HepG2 (cell line): ENCODE measurements around the gene FEM1C. TPM values are rescaled to one million over a fixed set of nuclear protein-coding genes. Genes with fewer than 3 reads are reported as not detected.

Experiments used
- AHDC1 ChIP-seq: sonication (generic); formaldehyde crosslinking; IDR thresholded peaks from 2 replicates; pipeline ENCODE4 v1.5.1; 2020; ENCODE audit warnings: mild to moderate bottlenecking, missing genetic modification reagents, borderline replicate concordance
- CBX2 ChIP-seq, 2 experiments: fragments of 200-600 bp in 1 of 2; sonication (generic); formaldehyde crosslinking in 1 of 2; IDR thresholded peaks; 2 replicates each; pipeline versions ENCODE4 v1.7.0 to v1.8.1; 2018 to 2022; ENCODE audit warnings: low read depth in 2 of 2, low read length in 1 of 2, mild to moderate bottlenecking in 1 of 2, missing genetic modification reagents in 1 of 2
- CEBPB ChIP-seq: IDR thresholded peaks from 2 replicates; pipeline ENCODE4 v1.6.1; 2011; ENCODE audit warnings: low read depth, low read length, improper control_type of control experiment, borderline replicate concordance
- EZH2 ChIP-seq: conservative IDR thresholded peaks from 2 replicates; pipeline ENCODE4 v1.6.1; 2012; ENCODE audit warnings: mild to moderate bottlenecking, low read depth, low read length, moderate library complexity
- MZF1 ChIP-seq: sonication (generic); formaldehyde crosslinking; IDR thresholded peaks from 2 replicates; pipeline ENCODE4 v1.8.1; 2023; ENCODE audit warnings: mild to moderate bottlenecking, missing genetic modification reagents, borderline replicate concordance
- TEAD2 ChIP-seq: sonication (generic); formaldehyde crosslinking; IDR thresholded peaks from 2 replicates; pipeline ENCODE4 v1.9.0; 2021; ENCODE audit warnings: missing genetic modification reagents
- ZBTB26 ChIP-seq: IDR thresholded peaks from 2 replicates; pipeline ENCODE4 v1.6.1; 2016; ENCODE audit warnings: missing compliant biosample characterization, missing genetic modification reagents, borderline replicate concordance
- ZNF737 ChIP-seq: sonication (generic); formaldehyde crosslinking; IDR thresholded peaks from 2 replicates; pipeline ENCODE4 v1.5.0; 2020; ENCODE audit warnings: missing genetic modification reagents, mild to moderate bottlenecking, borderline replicate concordance
- ZNF788 ChIP-seq: sonication (generic); formaldehyde crosslinking; IDR thresholded peaks from 2 replicates; pipeline ENCODE4 v1.5.0; 2020; ENCODE audit warnings: mild to moderate bottlenecking, missing genetic modification reagents, borderline replicate concordance
- polyA plus RNA-seq, 8 experiments: library from polyadenylated mRNA; depleted of rRNA in 3 of 8; stranded (reverse) in 7 of 8; unstranded in 1 of 8; fragments of >200 nt; fragmentation: Illumina TruSeq in 4 of 8; extraction: Trizol in 4 of 8; gene quantifications; 2 replicates each; pipeline versions ENCODE4 v1.2.1 to v1.2.3, GENCODE V29; 2011 to 2016; ENCODE audit warnings: low read depth in 4 of 8, missing spikeins in 1 of 8, mixed read lengths in 1 of 8; ENCODE audit not compliant: insufficient read depth in 1 of 8
- total RNA-seq, 5 experiments: library from RNA; depleted of rRNA; stranded (reverse); fragments of >200 nt; fragmentation: Illumina TruSeq; extraction: Trizol; gene quantifications; 2 replicates each; pipeline ENCODE4 v1.2.3, GENCODE V29; 2016; ENCODE audit warnings: low read depth in 1 of 5
- TF ChIP-seq, protein P1 (sequence below): sonication (generic); formaldehyde crosslinking; conservative IDR thresholded peaks from 2 replicates; pipeline ENCODE4 v1.8.1; 2023; ENCODE audit warnings: missing genetic modification reagents
- TF ChIP-seq, protein P2 (sequence below): sonication (generic); formaldehyde crosslinking; IDR thresholded peaks from 2 replicates; pipeline ENCODE4 v1.8.1; 2023; ENCODE audit warnings: missing genetic modification reagents, inconsistent platforms, borderline replicate concordance
- TF ChIP-seq, protein P3 (sequence below): sonication (generic); formaldehyde crosslinking; IDR thresholded peaks from 2 replicates; pipeline ENCODE4 v1.4.0; 2020; ENCODE audit warnings: mild to moderate bottlenecking, missing genetic modification reagents
- TF ChIP-seq, protein P4 (sequence below): sonication (generic); formaldehyde crosslinking; IDR thresholded peaks from 2 replicates; pipeline ENCODE4 v1.4.0; 2020; ENCODE audit warnings: missing genetic modification reagents

Gene FEM1C
- total and polyA plus RNA-seq, 2 of the 13 experiments (the other 11 are each of a cell fraction or from before 2014, with no cell fraction given), result 5.5 to 8.3 TPM

DNA sequence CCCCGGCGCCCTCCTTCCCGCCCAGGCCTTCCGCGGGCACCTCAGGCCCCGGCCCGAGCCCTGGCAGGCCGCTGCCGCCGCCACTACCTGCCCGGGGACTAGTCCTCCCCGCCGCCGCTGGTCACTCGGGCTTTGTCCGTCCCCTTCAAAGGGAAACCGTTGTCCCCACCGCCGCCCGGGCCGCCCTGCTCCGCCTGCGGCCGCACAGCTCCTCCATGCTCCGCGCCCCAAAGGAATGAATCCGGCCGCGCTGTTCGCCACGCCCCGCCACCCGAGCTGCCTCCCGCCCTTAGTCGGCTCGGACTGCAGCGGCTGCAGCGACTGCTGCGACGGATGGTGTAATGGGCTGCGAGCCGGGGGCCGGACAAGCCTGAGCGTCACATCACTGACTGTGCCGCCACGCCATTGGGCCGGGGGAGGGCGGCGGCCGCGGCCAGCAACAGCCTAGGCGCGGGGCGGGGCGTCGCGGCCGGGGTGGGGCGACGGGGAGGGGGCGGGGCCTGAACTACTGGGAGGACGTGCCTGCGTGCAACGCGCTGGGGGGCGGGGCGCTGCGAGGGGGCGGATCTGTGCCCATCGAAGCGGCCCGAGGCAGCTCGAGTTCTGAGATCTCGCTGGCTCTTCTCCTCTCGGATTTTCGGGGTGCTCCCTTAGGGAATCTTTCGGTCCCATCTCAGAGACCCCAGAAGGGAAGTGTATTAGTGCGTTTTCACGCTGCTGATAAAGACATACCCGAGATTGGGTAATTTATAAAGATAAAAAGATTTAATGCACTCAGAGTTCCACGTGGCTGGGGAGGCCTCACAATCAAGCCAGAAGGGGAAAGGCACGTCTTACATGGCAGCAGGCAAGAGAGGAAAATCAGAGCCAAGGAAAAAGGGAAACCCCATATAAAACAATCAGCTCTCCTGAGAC, at the start of gene FEM1C (continued):
- TF ChIP-seq CBX2 (IDR thresholded peaks at IDR 0.05; ENCODE audit: low read depth, low read length) (no peak), CBX2 (CRISPR knock-in tag; IDR thresholded peaks at IDR 0.05; ENCODE audit: low read depth) (no peak), CEBPB (peak; percentile 79), MZF1 (CRISPR knock-in tag) (no peak), ZBTB26 (peak; percentile 66; the same call in 1 of the 2 replicates), ZNF737 (CRISPR knock-in tag) (no peak), ZNF788 (CRISPR knock-in tag) (peak; percentile 89), EZH2 (no peak), AHDC1 (CRISPR knock-in tag) (no peak), TEAD2 (CRISPR knock-in tag) (no peak)
- TF ChIP-seq, protein P1, sequence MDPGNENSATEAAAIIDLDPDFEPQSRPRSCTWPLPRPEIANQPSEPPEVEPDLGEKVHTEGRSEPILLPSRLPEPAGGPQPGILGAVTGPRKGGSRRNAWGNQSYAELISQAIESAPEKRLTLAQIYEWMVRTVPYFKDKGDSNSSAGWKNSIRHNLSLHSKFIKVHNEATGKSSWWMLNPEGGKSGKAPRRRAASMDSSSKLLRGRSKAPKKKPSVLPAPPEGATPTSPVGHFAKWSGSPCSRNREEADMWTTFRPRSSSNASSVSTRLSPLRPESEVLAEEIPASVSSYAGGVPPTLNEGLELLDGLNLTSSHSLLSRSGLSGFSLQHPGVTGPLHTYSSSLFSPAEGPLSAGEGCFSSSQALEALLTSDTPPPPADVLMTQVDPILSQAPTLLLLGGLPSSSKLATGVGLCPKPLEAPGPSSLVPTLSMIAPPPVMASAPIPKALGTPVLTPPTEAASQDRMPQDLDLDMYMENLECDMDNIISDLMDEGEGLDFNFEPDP, result no peak
- TF ChIP-seq, protein P2, sequence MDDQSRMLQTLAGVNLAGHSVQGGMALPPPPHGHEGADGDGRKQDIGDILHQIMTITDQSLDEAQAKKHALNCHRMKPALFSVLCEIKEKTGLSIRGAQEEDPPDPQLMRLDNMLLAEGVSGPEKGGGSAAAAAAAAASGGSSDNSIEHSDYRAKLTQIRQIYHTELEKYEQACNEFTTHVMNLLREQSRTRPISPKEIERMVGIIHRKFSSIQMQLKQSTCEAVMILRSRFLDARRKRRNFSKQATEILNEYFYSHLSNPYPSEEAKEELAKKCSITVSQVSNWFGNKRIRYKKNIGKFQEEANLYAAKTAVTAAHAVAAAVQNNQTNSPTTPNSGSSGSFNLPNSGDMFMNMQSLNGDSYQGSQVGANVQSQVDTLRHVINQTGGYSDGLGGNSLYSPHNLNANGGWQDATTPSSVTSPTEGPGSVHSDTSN (CRISPR knock-in tag), result no peak
- TF ChIP-seq, protein P3, sequence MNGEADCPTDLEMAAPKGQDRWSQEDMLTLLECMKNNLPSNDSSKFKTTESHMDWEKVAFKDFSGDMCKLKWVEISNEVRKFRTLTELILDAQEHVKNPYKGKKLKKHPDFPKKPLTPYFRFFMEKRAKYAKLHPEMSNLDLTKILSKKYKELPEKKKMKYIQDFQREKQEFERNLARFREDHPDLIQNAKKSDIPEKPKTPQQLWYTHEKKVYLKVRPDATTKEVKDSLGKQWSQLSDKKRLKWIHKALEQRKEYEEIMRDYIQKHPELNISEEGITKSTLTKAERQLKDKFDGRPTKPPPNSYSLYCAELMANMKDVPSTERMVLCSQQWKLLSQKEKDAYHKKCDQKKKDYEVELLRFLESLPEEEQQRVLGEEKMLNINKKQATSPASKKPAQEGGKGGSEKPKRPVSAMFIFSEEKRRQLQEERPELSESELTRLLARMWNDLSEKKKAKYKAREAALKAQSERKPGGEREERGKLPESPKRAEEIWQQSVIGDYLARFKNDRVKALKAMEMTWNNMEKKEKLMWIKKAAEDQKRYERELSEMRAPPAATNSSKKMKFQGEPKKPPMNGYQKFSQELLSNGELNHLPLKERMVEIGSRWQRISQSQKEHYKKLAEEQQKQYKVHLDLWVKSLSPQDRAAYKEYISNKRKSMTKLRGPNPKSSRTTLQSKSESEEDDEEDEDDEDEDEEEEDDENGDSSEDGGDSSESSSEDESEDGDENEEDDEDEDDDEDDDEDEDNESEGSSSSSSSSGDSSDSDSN (CRISPR knock-in tag), result peak; percentile 99
- TF ChIP-seq, protein P4, sequence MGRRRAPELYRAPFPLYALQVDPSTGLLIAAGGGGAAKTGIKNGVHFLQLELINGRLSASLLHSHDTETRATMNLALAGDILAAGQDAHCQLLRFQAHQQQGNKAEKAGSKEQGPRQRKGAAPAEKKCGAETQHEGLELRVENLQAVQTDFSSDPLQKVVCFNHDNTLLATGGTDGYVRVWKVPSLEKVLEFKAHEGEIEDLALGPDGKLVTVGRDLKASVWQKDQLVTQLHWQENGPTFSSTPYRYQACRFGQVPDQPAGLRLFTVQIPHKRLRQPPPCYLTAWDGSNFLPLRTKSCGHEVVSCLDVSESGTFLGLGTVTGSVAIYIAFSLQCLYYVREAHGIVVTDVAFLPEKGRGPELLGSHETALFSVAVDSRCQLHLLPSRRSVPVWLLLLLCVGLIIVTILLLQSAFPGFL (CRISPR knock-in tag), result no peak
